Chondrocyte (in vitro differentiated cells): ENCODE results near the gene SLC22A17. TPM values are rescaled to one million over a fixed set of nuclear protein-coding genes. Genes with fewer than 3 reads are reported as not detected.
A peak's percentile ranks its signal among the peaks of the same experiment; 100 is the strongest.

ENCODE experiments used
- DNase-seq: peaks from one replicate; pipeline ENCODE4 v3.0.0; 2021; ENCODE audit warnings: mixed read lengths, low spot score
- H3K27ac Mint-ChIP-seq: one replicate; pipeline ENCODE4 v1.8.0; 2021; ENCODE audit warnings: mild to moderate bottlenecking, moderate library complexity, mixed read lengths; ENCODE audit not compliant: unreplicated experiment
- H3K27me3 Mint-ChIP-seq: 2 replicates; pipeline ENCODE4 v1.8.0; 2021; ENCODE audit warnings: low read depth, mixed read lengths
- H3K36me3 Mint-ChIP-seq: 2 replicates; pipeline ENCODE4 v1.8.0; 2021; ENCODE audit warnings: low read depth, mixed read lengths
- H3K4me1 Mint-ChIP-seq: 2 replicates; pipeline ENCODE4 v1.8.0; 2021; ENCODE audit warnings: low read depth, mild to moderate bottlenecking, mixed read lengths
- H3K4me3 Mint-ChIP-seq: one replicate; pipeline ENCODE4 v1.8.0; 2021; ENCODE audit warnings: mild to moderate bottlenecking, moderate library complexity, mixed read lengths; ENCODE audit not compliant: unreplicated experiment
- H3K9me3 Mint-ChIP-seq: 2 replicates; pipeline ENCODE4 v1.8.0; 2021; ENCODE audit warnings: low read depth, mixed read lengths
- total RNA-seq: library from RNA; stranded (reverse); gene quantifications from 3 replicates; pipeline ENCODE4 v1.2.1, GENCODE V29; 2021
- TF ChIP-seq, protein P1 (sequence below): fragments of 200-600 bp; sonication (generic); IDR thresholded peaks from 2 replicates; pipeline ENCODE4 v1.5.0; 2021; ENCODE audit warnings: antibody characterized with exemption, mild to moderate bottlenecking, moderate library complexity

The SLC22A17 gene
- total RNA-seq, 1 donor from 2014 or later, result 40.3 TPM

DNA sequence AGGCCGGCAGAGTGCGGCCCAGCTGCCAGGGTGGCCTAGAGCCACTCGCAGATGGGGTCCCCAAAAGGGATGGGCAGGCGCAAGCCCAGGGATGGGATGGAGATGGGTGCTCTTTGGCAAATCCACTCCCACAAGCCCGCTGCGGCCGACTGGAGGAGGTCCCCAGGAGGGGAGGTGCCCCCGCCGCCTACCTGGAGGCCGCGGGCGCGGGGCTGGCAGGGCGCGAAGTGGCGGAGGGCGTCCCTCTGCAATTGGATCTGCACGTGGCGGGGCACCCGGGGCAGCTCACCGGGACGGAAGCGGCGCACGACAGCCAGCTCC is 50.8 kb downstream of the SLC22A17 start:
- peaks cover 31% of the 10 kb centered on the region for H3K4me1 Mint-ChIP-seq
- H3K9me3 Mint-ChIP-seq, result no peaks in the 10 kb centered on the region
- peak; percentile 95 for DNase-seq
- H3K27ac Mint-ChIP-seq, result peak overlapping the region; percentile 93
- H3K36me3 Mint-ChIP-seq, result peaks cover 1% of the 10 kb centered on the region
- H3K27me3 Mint-ChIP-seq, result no peaks in the 10 kb centered on the region
- H3K4me3 Mint-ChIP-seq, result peak overlapping the region; percentile 97
- TF ChIP-seq, protein P1, sequence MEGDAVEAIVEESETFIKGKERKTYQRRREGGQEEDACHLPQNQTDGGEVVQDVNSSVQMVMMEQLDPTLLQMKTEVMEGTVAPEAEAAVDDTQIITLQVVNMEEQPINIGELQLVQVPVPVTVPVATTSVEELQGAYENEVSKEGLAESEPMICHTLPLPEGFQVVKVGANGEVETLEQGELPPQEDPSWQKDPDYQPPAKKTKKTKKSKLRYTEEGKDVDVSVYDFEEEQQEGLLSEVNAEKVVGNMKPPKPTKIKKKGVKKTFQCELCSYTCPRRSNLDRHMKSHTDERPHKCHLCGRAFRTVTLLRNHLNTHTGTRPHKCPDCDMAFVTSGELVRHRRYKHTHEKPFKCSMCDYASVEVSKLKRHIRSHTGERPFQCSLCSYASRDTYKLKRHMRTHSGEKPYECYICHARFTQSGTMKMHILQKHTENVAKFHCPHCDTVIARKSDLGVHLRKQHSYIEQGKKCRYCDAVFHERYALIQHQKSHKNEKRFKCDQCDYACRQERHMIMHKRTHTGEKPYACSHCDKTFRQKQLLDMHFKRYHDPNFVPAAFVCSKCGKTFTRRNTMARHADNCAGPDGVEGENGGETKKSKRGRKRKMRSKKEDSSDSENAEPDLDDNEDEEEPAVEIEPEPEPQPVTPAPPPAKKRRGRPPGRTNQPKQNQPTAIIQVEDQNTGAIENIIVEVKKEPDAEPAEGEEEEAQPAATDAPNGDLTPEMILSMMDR, result no peak

DNA sequence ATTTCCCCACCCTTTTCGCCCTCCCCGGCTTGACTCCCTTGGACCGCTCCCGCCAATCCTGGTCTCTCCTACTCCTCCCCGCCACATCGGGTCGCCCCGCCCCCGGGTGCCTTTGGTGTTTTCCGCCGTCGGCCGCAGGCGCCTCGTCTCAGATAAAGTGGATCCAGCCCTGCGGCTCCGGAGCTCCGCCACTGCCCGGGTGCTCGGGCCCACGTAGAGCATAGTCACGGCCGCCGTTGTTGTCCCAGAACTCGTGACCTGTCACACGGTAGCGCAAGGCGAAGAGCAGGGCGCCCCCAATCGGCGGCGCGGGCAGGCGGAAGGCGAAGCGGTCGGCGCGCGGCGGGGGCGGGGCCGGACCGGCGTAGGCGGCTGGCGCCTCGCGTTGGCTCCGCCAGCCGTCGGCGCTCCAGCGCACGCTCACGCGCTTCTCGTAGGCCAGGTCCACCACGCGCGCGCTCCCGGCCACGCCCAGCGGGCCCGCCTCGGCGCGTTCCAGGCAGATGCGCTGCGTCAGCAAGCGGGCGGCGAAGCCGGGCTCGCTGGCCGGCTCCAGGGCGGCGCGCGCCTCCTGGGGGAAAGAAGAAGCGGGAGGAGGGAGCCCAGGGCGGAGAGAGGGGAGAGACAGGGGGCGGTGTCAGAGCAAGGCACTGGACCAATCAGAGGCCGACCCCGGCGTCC is 51.3 kb downstream of the SLC22A17 start:
- peak overlapping the region; percentile 99 for H3K27ac Mint-ChIP-seq
- TF ChIP-seq, protein P1, result peak; percentile 91

DNA sequence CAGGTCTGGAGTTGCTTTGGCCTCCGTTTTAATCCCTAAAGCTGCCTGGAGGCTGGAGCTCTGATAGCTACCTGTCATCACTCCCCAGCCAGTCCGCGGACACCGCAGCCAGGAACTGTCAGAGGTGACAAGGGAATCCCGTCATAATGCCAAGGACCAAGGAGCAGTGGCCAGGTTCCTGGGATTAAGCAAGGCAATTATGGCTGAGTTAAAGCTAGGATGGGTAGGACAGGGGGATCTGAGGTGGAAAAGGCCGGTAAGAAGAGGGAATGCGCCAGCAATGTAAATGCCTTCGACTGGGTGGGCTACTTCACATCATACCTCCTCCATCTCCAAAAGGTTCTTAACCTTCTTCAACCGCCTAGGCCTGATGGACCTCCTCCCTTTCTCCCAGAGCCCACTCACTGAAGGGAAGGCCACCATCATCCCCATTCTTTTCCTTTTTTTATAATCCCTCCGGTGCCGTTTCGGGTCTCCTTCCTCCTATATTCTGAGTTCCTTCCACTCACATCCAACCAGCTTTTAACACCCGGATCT is 51.9 kb downstream of the SLC22A17 start:
- H3K9me3 Mint-ChIP-seq, result no peaks in the 10 kb centered on the region
- TF ChIP-seq, protein P1, result no peak
- H3K27ac Mint-ChIP-seq, result peak overlapping the region; percentile 99
- peaks cover 23% of the 10 kb centered on the region for H3K4me1 Mint-ChIP-seq
- H3K4me3 Mint-ChIP-seq, result peak overlapping the region; percentile 89
- DNase-seq, result no peak
- H3K27me3 Mint-ChIP-seq, result no peaks in the 10 kb centered on the region
- H3K36me3 Mint-ChIP-seq, result peaks cover 1% of the 10 kb centered on the region

More for the DNA sequence above, 51.3 kb downstream of the SLC22A17 start:
- H3K4me1 Mint-ChIP-seq, result peaks cover 30% of the 10 kb centered on the region
- DNase-seq, result peak; percentile 99
- peak overlapping the region; percentile 97 for H3K4me3 Mint-ChIP-seq
- H3K36me3 Mint-ChIP-seq, result peaks cover 1% of the 10 kb centered on the region
- H3K9me3 Mint-ChIP-seq, result no peaks in the 10 kb centered on the region
- H3K27me3 Mint-ChIP-seq, result no peaks in the 10 kb centered on the region

DNA sequence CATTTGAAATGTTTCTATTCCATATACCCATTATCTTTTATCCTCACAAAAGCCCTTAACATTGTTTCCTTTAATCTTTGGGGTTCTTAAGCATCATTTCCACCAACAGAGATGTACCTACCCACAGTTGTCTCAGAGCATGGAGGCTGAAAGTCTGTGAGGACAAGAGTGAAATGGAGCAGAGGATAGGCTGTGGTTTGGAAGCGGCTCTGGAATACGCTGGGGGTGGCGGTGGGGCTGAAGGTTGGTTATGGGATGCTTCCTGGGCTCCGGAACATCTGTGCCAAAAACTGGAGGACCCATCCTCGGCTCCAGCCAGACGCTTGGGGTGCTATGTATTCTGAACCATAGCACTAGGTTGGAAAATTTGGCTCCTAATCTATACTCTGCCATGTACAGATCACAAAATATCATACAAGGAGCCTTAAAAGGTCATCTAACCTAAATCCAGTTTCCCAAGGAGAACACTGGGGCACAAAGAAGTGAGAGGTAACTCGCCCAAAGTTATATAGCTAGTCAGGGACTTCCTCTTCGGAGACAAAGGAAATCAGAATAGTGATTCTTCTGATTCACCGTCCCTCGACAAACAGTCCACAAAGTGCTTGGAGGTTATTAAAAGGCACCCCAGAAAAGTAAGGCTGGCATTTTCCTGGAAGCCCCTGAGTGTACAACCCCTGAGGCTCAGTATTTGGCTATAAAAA is 52.6 kb downstream of the SLC22A17 start:
- no peak for DNase-seq
- peak overlapping the region; percentile 89 for H3K4me3 Mint-ChIP-seq
- H3K27ac Mint-ChIP-seq, result peak overlapping the region; percentile 99
- no peaks in the 10 kb centered on the region for H3K9me3 Mint-ChIP-seq
- H3K4me1 Mint-ChIP-seq, result peaks cover 26% of the 10 kb centered on the region
- H3K27me3 Mint-ChIP-seq, result no peaks in the 10 kb centered on the region
- H3K36me3 Mint-ChIP-seq, result peaks cover 1% of the 10 kb centered on the region
- TF ChIP-seq, protein P1, result peak; percentile 14

DNA sequence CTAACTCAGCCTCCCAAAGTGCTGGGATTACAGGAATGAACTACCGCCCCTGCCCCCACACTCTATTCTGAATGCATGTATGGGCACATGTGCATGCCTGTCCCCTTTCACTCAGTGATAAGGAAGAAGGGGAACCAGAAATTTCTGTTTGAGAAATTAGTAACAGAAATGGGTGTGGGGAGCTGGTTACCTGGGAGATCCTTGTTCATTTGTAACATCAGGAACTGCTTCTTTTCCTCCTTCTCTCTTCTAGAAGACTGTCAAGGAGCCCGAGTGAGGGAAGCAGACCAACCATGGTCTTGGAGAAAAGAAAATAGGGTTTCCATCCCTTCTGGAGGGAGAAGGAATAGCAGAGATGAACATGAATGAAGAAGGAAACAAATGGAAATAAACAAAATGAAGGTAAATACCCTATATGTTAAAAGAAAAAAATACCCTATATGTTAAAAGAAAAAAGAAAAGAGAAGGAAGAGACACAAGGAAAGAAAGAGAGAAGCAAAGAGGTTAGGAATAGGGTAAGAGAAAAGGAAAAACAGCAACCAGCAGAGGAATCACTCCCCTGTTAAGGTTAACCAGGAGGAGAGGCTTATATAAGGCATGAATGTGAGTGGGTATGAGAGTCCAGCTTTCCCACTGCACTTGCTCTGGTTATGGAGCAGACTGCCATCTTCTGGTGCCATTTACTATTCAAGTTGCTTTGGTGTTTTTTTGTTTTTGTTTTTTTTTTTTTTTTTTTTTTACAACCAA is 53.3 kb downstream of the SLC22A17 start:
- peak overlapping the region; percentile 19 for H3K4me3 Mint-ChIP-seq
- no peak for DNase-seq

More for the DNA sequence above, 53.3 kb downstream of the SLC22A17 start:
- peaks cover 30% of the 10 kb centered on the region for H3K4me1 Mint-ChIP-seq
- H3K27ac Mint-ChIP-seq, result peak overlapping the region; percentile 63
- no peaks in the 10 kb centered on the region for H3K9me3 Mint-ChIP-seq
- peaks cover 1% of the 10 kb centered on the region for H3K36me3 Mint-ChIP-seq
- TF ChIP-seq, protein P1, result peak; percentile 70
- H3K27me3 Mint-ChIP-seq, result peaks cover 2% of the 10 kb centered on the region
